Measurements from ENCODE around the gene TOP3A.
"Not testable (repeated sequence)": the region's sequence is repeated elsewhere in the genome, so short reads cannot be mapped to it uniquely, and the experiment has no call there.

The TOP3A gene

DNA sequence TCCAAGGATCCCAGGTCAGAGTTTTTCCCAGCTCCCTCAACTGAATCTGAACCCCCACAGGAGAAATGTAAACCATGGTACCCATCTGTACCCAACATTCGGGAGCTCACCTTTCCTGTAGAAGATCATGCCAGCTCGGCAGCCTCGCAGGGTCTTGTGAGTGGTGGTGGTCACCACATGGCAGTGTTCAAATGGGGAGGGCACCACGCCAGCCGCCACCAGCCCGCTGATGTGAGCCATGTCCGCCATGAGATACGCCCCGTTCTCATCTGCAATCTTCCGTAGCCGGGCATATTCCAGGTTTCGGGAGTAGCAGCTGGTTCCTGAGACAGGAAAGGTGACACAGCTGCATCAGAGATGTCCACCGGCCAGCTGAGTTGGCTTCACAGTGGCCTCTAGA, 25.1 kb upstream of the TOP3A start:
- Histone ChIP-seq H3K36me3 (ENCODE audit: control insufficient read depth, insufficient read depth, low read length) (peaks cover 76% of the 10 kb centered on the region), H3K9me3 (ENCODE audit: control insufficient read depth, insufficient read depth, low read length) (peaks cover 9% of the 10 kb centered on the region; the same call in 1 of the 2 replicates), H3K4me1 (ENCODE audit: control insufficient read depth, insufficient read depth, low read length) (no peaks in the 10 kb centered on the region), H3K9ac (ENCODE audit: low read depth, low read length) (no peak overlapping the region), H3K4me3 (ENCODE audit: low read depth, low read length) (no peak overlapping the region), H3K27me3 (ENCODE audit: control insufficient read depth, insufficient read depth, low read length) (no peaks in the 10 kb centered on the region), H3K27ac (ENCODE audit: low read depth, low read length) (no peak overlapping the region)

DNA sequence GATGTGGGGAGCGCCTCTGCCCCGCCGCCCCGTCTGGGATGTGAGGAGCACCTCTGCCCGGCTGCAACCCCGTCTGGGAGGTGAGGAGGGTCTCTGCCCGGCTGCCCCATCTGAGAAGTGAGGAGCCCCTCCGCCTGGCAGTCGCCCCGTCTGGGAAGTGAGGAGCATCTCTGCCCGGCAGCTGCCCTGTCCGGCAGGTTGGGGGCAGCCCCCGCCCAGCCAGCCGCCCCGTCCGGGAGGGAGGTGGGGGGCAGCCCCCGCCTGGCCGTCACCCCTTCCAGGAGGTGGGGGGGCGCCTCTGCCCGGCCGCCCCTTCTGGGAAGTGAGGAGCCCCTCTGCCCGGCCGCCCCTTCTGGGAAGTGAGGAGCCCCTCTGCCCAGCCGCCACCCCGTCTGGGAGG, 23.4 kb upstream of the TOP3A start:
- H3K27ac ChIP-seq (ENCODE audit: low read depth, low read length); H3K27me3 ChIP-seq (ENCODE audit: control insufficient read depth, insufficient read depth, low read length); H3K4me1 ChIP-seq (ENCODE audit: control insufficient read depth, insufficient read depth, low read length); H3K9ac ChIP-seq (ENCODE audit: low read depth, low read length); H3K4me3 ChIP-seq (ENCODE audit: low read depth, low read length); H3K9me3 ChIP-seq (ENCODE audit: control insufficient read depth, insufficient read depth, low read length): not testable (repeated sequence)
- peaks cover 72% of the 10 kb centered on the region for H3K36me3 ChIP-seq (ENCODE audit: control insufficient read depth, insufficient read depth, low read length)

DNA sequence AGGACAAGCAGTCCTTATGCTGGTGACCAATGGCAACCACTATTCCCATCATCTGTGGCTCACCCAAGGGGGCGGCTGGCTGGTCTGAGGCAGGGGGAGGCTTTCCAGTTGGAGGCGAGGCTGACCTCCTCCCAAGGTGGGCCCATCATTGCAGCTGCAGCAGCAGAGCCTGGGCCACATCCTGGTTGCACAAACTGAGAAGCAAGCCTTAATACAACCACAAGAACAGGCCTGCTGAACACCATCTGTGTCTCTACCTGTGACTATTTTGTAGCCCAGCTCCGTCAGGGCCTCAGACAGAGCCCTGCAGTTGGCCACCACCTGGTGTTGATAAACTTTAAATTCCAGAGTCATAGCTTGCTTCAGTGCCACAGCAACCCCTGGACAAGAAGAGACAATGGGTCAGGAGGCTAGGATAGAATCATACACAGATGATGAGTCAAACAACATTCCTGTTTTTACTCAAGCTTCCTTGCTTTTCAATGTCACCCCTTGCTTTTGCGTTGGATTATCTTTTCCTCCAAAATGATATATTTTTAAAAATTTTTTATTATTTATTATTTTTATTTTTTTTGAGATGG, 18.2 kb upstream of the TOP3A start:
- H3K36me3 ChIP-seq (ENCODE audit: control insufficient read depth, insufficient read depth, low read length): peaks cover 63% of the 10 kb centered on the region
- H3K27ac ChIP-seq (ENCODE audit: low read depth, low read length): no peak overlapping the region
- no peak overlapping the region for H3K9ac ChIP-seq (ENCODE audit: low read depth, low read length)
- no peaks in the 10 kb centered on the region for H3K27me3 ChIP-seq (ENCODE audit: control insufficient read depth, insufficient read depth, low read length)
- no peaks in the 10 kb centered on the region for H3K4me1 ChIP-seq (ENCODE audit: control insufficient read depth, insufficient read depth, low read length)
- no peaks in the 10 kb centered on the region for H3K9me3 ChIP-seq (ENCODE audit: control insufficient read depth, insufficient read depth, low read length)
- no peak overlapping the region for H3K4me3 ChIP-seq (ENCODE audit: low read depth, low read length)

DNA sequence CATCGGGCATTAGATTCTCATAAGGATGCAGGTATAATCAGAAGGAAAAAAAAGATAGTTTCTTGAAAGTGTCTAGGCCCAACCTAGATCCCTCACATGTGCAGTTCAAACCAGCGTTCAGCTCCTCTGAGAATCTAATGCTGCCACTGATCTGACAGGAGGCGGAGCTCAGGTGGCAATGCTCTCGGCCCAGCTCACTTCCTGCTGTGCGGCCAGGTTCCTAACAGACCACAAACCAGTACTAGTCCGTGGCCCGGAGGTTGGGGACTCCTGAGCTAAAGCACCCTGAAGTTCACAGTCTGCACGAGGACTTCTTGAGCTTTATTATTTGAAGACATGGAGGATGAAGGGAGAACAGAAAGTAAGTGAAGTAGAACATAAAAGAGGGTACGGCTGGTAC, 17.1 kb upstream of the TOP3A start:
- Histone ChIP-seq H3K9me3 (ENCODE audit: control insufficient read depth, insufficient read depth, low read length) (no peaks in the 10 kb centered on the region), H3K27me3 (ENCODE audit: control insufficient read depth, insufficient read depth, low read length) (no peaks in the 10 kb centered on the region), H3K27ac (ENCODE audit: low read depth, low read length) (no peak overlapping the region), H3K4me3 (ENCODE audit: low read depth, low read length) (no peak overlapping the region), H3K36me3 (ENCODE audit: control insufficient read depth, insufficient read depth, low read length) (peaks cover 66% of the 10 kb centered on the region), H3K4me1 (ENCODE audit: control insufficient read depth, insufficient read depth, low read length) (no peaks in the 10 kb centered on the region), H3K9ac (ENCODE audit: low read depth, low read length) (no peak overlapping the region)

DNA sequence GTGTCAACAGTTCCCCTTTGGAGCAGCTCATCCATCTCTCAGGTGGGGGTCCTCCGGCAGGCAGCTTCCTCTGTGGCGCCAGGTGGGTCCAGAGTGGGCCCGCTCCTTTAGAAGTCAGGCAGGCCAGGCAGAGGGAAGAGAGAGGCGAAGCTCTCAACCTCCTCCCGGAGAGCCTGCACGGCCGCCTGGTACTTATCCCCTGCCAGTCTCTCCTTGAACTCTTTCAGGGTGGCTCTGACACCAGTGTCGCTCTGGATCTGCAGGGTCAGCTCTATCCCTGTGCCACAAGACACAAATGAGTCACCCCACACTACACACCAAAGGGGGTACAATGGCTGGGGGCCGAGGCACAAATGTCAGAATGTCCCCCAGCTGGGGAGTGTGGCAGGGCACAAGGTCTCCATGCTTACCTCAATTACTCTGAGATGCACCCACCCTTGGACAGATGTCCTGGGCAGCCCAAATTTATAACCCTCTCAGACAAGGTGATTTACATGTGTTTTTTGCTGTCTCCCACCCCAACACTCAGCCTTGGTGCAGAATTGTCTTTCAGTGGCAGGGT, 13.9 kb upstream of the TOP3A start:
- Histone ChIP-seq H3K9ac (ENCODE audit: low read depth, low read length) (no peak overlapping the region), H3K4me1 (ENCODE audit: control insufficient read depth, insufficient read depth, low read length) (no peaks in the 10 kb centered on the region), H3K27ac (ENCODE audit: low read depth, low read length) (no peak overlapping the region), H3K27me3 (ENCODE audit: control insufficient read depth, insufficient read depth, low read length) (no peaks in the 10 kb centered on the region), H3K4me3 (ENCODE audit: low read depth, low read length) (no peak overlapping the region), H3K36me3 (ENCODE audit: control insufficient read depth, insufficient read depth, low read length) (peaks cover 59% of the 10 kb centered on the region), H3K9me3 (ENCODE audit: control insufficient read depth, insufficient read depth, low read length) (no peaks in the 10 kb centered on the region)

DNA sequence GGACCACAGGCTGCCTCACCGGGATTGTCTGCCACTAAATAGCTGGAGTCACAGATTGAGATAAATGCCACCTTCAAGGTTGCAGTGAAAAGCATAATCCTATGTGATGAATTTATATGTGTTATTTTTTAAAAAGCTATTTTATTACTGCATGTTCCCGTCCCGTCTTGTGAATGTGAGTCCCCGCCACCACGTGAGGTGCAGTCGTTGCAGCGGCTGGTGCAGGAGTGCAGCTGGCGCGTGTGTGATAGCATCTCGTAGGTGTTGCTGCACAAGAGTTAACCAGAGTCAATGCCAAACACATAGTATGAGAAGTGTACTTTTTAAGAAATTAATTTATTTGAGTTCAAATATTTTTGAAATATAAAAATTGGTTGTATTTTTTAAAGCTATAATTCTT, 12.8 kb upstream of the TOP3A start:
- Histone ChIP-seq H3K36me3 (ENCODE audit: control insufficient read depth, insufficient read depth, low read length) (peaks cover 64% of the 10 kb centered on the region), H3K9ac (ENCODE audit: low read depth, low read length) (no peak overlapping the region), H3K9me3 (ENCODE audit: control insufficient read depth, insufficient read depth, low read length) (no peaks in the 10 kb centered on the region), H3K4me1 (ENCODE audit: control insufficient read depth, insufficient read depth, low read length) (no peaks in the 10 kb centered on the region), H3K27ac (ENCODE audit: low read depth, low read length) (no peak overlapping the region), H3K4me3 (ENCODE audit: low read depth, low read length) (no peak overlapping the region), H3K27me3 (ENCODE audit: control insufficient read depth, insufficient read depth, low read length) (no peaks in the 10 kb centered on the region)

DNA sequence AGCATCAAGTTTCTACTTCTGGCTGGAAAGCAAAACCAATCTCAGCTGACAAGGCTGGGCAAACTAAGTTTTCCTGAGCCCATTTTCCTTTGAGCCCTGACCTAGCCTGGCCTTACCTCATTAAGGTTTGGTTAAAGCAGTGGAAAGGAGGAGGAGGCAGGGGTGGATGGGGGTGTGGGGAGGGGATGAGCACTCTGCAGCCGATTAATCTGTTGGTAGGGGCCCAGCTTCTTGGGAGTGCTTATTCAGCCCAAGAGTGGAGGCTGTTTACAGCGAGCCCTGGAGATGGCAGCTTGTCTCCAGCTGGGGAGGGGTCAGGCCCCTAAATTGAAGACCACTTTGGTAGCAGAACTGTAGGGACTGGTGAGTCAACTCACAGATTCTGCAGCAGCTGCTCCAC, 12.3 kb upstream of the TOP3A start:
- H3K4me1 ChIP-seq (ENCODE audit: control insufficient read depth, insufficient read depth, low read length): no peaks in the 10 kb centered on the region
- H3K36me3 ChIP-seq (ENCODE audit: control insufficient read depth, insufficient read depth, low read length): peaks cover 63% of the 10 kb centered on the region

DNA sequence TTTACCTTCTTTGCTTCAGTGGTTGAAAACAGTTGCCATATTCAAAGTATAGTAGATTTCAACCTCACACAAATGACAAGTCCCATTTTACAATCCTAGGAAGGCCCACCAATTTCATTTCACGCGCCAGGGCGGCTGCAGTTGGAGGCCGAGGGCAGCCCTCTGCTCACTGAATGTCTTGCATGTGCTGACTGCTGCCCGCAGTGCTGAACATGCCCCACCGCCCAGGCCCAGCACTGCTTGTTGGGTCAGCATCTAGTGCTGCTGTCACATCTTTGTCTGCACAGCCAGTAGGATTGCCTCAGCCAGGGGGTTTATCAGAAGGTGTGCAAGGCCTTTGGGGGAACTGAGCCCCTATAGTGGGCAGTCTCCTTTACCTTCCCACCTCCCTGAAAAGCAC, 11.8 kb upstream of the TOP3A start:
- Histone ChIP-seq H3K36me3 (ENCODE audit: control insufficient read depth, insufficient read depth, low read length) (peaks cover 59% of the 10 kb centered on the region), H3K9ac (ENCODE audit: low read depth, low read length) (no peak overlapping the region), H3K4me1 (ENCODE audit: control insufficient read depth, insufficient read depth, low read length) (no peaks in the 10 kb centered on the region), H3K9me3 (ENCODE audit: control insufficient read depth, insufficient read depth, low read length) (no peaks in the 10 kb centered on the region), H3K27me3 (ENCODE audit: control insufficient read depth, insufficient read depth, low read length) (no peaks in the 10 kb centered on the region), H3K27ac (ENCODE audit: low read depth, low read length) (no peak overlapping the region), H3K4me3 (ENCODE audit: low read depth, low read length) (no peak overlapping the region)

More for the DNA sequence above, 12.3 kb upstream of the TOP3A start:
- Histone ChIP-seq H3K9ac (ENCODE audit: low read depth, low read length) (no peak overlapping the region), H3K27me3 (ENCODE audit: control insufficient read depth, insufficient read depth, low read length) (no peaks in the 10 kb centered on the region), H3K27ac (ENCODE audit: low read depth, low read length) (no peak overlapping the region), H3K9me3 (ENCODE audit: control insufficient read depth, insufficient read depth, low read length) (no peaks in the 10 kb centered on the region), H3K4me3 (ENCODE audit: low read depth, low read length) (no peak overlapping the region)

DNA sequence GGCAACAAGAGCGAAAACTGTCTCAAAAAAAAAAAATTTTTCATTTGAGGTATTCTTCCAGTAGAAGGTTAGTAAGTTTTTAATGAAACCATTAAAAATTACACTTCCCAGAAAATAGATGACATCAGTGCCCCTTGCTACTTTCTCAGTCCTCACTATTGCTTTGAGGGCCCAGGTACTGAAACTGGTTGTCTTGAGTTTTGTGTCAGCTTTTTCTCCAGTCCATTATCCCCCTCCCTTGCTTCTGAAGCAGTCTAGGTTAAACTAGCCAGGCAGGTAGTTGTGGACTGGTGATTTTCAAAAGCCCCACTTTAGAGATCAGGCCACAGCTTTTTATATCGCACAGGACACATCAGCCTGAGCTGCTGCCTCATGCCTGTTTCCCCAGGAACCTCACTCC, 11.2 kb upstream of the TOP3A start:
- Histone ChIP-seq H3K4me1 (ENCODE audit: control insufficient read depth, insufficient read depth, low read length) (no peaks in the 10 kb centered on the region), H3K27me3 (ENCODE audit: control insufficient read depth, insufficient read depth, low read length) (no peaks in the 10 kb centered on the region), H3K9me3 (ENCODE audit: control insufficient read depth, insufficient read depth, low read length) (no peaks in the 10 kb centered on the region), H3K36me3 (ENCODE audit: control insufficient read depth, insufficient read depth, low read length) (peaks cover 59% of the 10 kb centered on the region), H3K27ac (ENCODE audit: low read depth, low read length) (no peak overlapping the region), H3K4me3 (ENCODE audit: low read depth, low read length) (no peak overlapping the region), H3K9ac (ENCODE audit: low read depth, low read length) (no peak overlapping the region)

DNA sequence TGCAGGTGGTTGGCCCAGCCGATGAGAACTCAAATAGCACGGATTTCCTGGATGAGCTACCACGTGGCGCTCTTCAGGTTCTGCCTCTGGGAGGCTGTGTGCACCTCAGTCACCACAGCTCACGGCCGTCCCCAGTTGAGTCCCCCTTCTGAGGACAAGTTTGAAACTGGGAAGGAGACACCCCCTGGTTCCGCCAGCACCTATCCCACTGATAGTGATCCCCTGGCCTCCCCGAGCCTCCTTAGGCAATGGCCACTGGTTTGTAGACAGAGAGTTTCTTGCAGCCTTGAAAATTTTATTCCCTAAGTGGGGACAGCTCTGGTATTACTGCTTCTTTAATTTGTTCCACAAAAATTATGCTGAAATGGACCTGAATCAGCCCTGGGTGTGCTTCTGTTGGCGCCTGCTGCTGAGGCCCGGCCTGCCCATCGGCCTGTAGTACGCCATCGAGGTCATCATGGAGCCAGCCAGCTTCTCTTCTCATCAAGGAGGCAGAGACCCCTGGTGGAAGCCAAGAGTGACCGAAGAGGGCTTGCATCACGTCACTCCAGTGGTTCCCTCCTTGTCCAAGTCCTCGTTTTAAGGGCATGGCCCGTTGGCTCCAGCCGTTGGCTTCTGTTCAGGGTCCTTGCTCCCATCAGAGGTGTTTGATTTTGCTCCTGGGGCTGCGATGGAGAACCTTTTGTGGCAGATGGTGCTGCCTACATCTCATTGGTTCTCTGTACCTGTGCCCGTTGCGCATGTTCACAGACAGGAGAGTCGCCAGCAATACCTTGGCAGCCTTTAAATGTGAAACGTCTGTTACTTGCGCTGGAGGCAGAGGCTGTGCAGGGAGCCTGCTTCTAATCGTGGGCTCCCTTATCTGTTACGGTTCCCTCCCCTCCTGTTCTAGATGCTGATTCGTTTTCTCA, 9.6 kb upstream of the TOP3A start:
- Histone ChIP-seq H3K4me1 (ENCODE audit: control insufficient read depth, insufficient read depth, low read length) (no peaks in the 10 kb centered on the region), H3K9ac (ENCODE audit: low read depth, low read length) (no peak overlapping the region), H3K4me3 (ENCODE audit: low read depth, low read length) (no peak overlapping the region), H3K27ac (ENCODE audit: low read depth, low read length) (no peak overlapping the region), H3K36me3 (ENCODE audit: control insufficient read depth, insufficient read depth, low read length) (peaks cover 52% of the 10 kb centered on the region), H3K27me3 (ENCODE audit: control insufficient read depth, insufficient read depth, low read length) (no peaks in the 10 kb centered on the region), H3K9me3 (ENCODE audit: control insufficient read depth, insufficient read depth, low read length) (no peaks in the 10 kb centered on the region)

DNA sequence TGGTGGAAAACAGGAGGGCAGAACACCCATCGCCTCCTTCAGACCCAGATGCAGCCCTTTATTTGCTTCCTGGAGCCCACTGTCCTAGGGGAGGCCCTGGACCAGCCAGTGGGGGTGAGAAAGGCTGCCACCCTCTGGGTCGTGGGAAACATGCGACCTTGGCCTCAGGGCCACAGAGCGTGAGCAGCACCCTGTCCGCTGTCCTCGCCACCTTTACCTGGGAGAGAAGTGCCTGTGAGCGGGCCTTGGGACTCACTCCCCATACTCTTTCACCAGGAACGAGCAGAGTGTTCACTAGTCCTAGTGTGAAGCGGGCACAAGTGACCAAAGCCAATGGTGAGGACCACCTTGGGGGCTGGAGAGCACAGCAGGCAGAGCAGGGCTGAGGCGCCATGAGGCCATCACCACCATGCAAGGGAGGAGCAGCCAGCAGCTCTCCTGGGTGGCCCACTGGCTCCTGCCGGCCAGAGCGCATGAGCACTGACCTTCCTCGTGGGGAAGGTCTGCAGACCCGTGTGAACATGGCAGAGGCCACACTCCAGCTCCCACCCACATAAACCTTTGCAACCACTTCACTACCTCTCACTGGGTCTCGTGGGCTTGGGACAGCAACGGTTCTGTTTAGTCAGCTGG, 8.8 kb upstream of the TOP3A start:
- Histone ChIP-seq H3K9me3 (ENCODE audit: control insufficient read depth, insufficient read depth, low read length) (no peaks in the 10 kb centered on the region), H3K27ac (ENCODE audit: low read depth, low read length) (no peak overlapping the region), H3K36me3 (ENCODE audit: control insufficient read depth, insufficient read depth, low read length) (peaks cover 45% of the 10 kb centered on the region), H3K9ac (ENCODE audit: low read depth, low read length) (no peak overlapping the region), H3K4me1 (ENCODE audit: control insufficient read depth, insufficient read depth, low read length) (no peaks in the 10 kb centered on the region), H3K27me3 (ENCODE audit: control insufficient read depth, insufficient read depth, low read length) (no peaks in the 10 kb centered on the region), H3K4me3 (ENCODE audit: low read depth, low read length) (no peak overlapping the region)
